Forelimb muscle (tissue), 1 donor: ENCODE results near the gene ERICH4. TPM values are rescaled to one million over a fixed set of nuclear protein-coding genes. Genes with fewer than 3 reads are reported as not detected.
"Not testable (repeated sequence)": the region's sequence is repeated elsewhere in the genome, so short reads cannot be mapped to it uniquely, and the experiment has no call there.

Source experiments
- DNase-seq: peaks from one replicate; pipeline ENCODE4 v3.0.0-alpha.2; 2013; ENCODE audit warnings: low read depth
- polyA plus RNA-seq: library from polyadenylated mRNA; unstranded; fragments of 120-200 nt; gene quantifications from one replicate; pipeline ENCODE4 v1.2.1, GENCODE V29; 2013; ENCODE audit not compliant: insufficient read length

ERICH4 gene
- polyA plus RNA-seq, 1 donor, result 0.19 TPM

GRCh38 chr19:41478875-41479756 lies 36.2 kb downstream of the ERICH4 start:
- no peak for DNase-seq

GRCh38 chr19:41479757-41480191 lies 36.8 kb downstream of the ERICH4 start:
- DNase-seq, result no peak

GRCh38 chr19:41480336-41480735 lies 37.4 kb downstream of the ERICH4 start:
- no peak for DNase-seq

GRCh38 chr19:41484822-41485221 lies 41.9 kb downstream of the ERICH4 start:
- no peak for DNase-seq

GRCh38 chr19:41486953-41487352 lies 44.0 kb downstream of the ERICH4 start:
- DNase-seq, result not testable (repeated sequence)

DNA sequence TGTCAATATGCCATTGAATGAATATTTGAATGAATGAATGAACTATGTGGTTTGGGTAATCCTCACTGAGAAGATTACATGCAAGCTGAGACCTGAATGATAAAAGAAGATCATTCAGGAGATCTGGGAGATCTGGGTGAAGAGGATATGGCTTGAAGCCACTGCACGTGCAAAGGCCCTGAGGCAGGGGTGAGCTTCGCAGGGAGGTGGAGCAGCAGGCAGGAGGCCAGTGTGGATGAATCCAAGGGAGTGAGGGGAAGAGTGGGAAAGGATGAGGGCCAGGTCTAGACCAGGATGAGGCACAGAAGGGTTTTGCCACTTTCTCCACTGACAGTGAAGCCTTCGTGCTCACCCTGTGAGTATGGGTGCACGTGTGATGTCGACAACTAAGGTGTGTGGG lies 49.9 kb downstream of the ERICH4 start:
- DNase-seq, result no peak

Other genes starting within 250 kb of the ERICH4 start
- 0.29 TPM for gene CYP2S1, start 249.9 kb upstream of the ERICH4 start, polyA plus RNA-seq
- gene AXL, start 223.9 kb upstream of the ERICH4 start, polyA plus RNA-seq, result 28.7 TPM
- gene HNRNPUL1, start 178.8 kb upstream of the ERICH4 start, polyA plus RNA-seq, result 145 TPM
- 37.3 TPM for gene CCDC97, start 133.0 kb upstream of the ERICH4 start, polyA plus RNA-seq
- 19.6 TPM for gene TGFB1, start 89.2 kb upstream of the ERICH4 start, polyA plus RNA-seq
- gene B9D2, start 79.0 kb upstream of the ERICH4 start, polyA plus RNA-seq, result 2.8 TPM
- 6.6 TPM for gene TMEM91, start 66.6 kb upstream of the ERICH4 start, polyA plus RNA-seq
- 17.0 TPM for gene EXOSC5, start 45.8 kb upstream of the ERICH4 start, polyA plus RNA-seq
- 28.8 TPM for gene BCKDHA, start 45.3 kb upstream of the ERICH4 start, polyA plus RNA-seq
- 1.8 TPM for gene B3GNT8, start 15.8 kb upstream of the ERICH4 start, polyA plus RNA-seq
- gene DMAC2, start 3.2 kb upstream of the ERICH4 start, polyA plus RNA-seq, result 42.9 TPM
- 0.82 TPM for gene CEACAM21, start 133.0 kb downstream of the ERICH4 start, polyA plus RNA-seq
- gene CEACAM4, start 183.9 kb downstream of the ERICH4 start, polyA plus RNA-seq, result 0.16 TPM
- gene CEACAM7, start 245.1 kb downstream of the ERICH4 start, polyA plus RNA-seq, result not detected